ENCODE data around the gene ARHGEF11. TPM values are rescaled to one million over a fixed set of nuclear protein-coding genes. Genes with fewer than 3 reads are reported as not detected.

The ARHGEF11 gene
- total RNA-seq, 6 experiments from 2014 or later, result 21.3 to 24.8 (median 22.4) TPM

DNA sequence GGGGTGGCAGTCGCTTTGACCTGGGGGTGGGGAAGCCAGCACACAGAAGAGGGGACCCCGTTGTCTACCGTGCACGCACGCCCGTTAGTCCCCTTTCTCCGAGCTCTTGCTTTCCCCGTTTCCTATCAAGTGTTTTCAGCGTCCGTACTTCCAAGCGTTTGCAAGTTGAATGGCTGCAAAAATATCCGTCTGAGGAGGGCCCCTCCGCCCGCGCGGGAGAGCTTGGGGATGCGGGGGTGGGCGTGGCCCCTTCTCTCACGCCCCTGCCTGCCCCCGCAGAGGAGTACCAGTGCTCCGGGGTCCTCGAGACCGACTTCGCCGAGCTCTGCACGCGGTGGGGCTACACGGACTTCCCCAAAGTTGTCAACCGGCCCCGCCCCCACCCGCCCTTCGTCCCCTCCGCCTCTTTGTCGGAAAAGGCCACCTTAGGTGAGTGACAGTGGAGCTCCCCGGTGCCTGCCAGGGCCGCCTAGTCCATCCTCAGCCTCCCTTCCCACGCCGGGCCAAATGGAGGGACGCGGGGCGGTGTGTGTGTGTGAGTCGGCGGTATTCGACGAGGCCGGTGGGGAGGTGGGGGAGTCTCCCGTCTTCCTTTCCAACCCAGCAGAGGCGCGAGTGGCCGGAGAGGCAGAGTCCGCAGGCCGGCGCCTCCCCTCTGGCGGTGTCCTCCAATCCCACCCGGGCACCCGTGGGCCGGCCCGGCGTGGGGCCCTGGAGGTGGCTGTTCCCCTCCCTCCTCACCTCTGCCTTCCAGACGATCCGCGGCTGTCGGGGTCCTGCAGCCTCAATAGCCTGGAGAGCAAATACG lies 121.7 kb downstream of the ARHGEF11 start:
- peaks cover 43% of the 10 kb centered on the region for H3K27me3 Mint-ChIP-seq (ENCODE audit: insufficient read depth)

DNA sequence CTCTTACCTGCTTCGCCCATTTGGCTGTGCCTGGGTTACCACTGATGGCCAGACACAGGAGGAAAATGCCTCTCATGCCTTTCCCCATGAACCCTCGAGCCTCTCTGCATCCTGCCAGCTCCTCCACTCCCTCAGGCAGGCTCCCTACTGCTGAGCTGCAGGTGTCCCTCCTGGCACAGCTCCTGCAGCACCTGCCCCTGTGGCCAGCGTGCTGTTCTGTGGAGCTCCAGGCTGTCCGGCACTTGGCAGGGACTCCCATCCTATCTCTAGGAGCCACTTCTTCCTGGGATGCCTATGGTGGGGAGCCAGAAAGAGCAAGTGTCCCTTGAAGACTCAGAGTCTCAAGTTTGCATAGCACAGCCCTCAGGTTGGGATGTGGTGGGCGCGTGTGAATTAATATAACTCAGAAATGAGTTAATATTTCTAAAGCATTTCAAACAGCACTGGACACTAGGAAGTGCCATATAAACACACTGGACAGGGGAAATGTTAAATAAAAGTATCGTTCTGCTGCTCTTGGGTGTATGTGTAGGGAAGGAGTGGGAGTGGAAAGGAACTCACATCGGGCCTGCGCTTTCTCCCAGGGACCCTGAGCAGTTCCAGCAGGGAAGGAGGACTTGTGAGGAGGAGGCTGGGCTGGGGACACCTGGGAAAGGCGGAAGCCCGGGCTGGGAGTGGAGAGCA lies 122.4 kb downstream of the ARHGEF11 start:
- no peaks in the 10 kb centered on the region for H3K9me3 Mint-ChIP-seq
- H3K4me3 Mint-ChIP-seq, result peak overlapping the region; percentile 63
- H3K4me1 Mint-ChIP-seq (ENCODE audit: low read depth), result peaks cover 57% of the 10 kb centered on the region
- H3K27me3 Mint-ChIP-seq (ENCODE audit: insufficient read depth), result peaks cover 39% of the 10 kb centered on the region
- no peak for DNase-seq
- H3K36me3 Mint-ChIP-seq (ENCODE audit: low read depth), result peaks cover 4% of the 10 kb centered on the region; the same call in 1 of the 2 replicates
- H3K27ac Mint-ChIP-seq, result no peak overlapping the region
- TF ChIP-seq, protein P1, sequence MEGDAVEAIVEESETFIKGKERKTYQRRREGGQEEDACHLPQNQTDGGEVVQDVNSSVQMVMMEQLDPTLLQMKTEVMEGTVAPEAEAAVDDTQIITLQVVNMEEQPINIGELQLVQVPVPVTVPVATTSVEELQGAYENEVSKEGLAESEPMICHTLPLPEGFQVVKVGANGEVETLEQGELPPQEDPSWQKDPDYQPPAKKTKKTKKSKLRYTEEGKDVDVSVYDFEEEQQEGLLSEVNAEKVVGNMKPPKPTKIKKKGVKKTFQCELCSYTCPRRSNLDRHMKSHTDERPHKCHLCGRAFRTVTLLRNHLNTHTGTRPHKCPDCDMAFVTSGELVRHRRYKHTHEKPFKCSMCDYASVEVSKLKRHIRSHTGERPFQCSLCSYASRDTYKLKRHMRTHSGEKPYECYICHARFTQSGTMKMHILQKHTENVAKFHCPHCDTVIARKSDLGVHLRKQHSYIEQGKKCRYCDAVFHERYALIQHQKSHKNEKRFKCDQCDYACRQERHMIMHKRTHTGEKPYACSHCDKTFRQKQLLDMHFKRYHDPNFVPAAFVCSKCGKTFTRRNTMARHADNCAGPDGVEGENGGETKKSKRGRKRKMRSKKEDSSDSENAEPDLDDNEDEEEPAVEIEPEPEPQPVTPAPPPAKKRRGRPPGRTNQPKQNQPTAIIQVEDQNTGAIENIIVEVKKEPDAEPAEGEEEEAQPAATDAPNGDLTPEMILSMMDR (IDR thresholded peaks at IDR 0.05), result no peak

More for the DNA sequence above, 121.7 kb downstream of the ARHGEF11 start:
- H3K27ac Mint-ChIP-seq, result no peak overlapping the region
- no peaks in the 10 kb centered on the region; the same call in 1 of the 2 replicates for H3K36me3 Mint-ChIP-seq (ENCODE audit: low read depth)
- H3K4me1 Mint-ChIP-seq (ENCODE audit: low read depth), result peaks cover 56% of the 10 kb centered on the region
- TF ChIP-seq, protein P1 (IDR thresholded peaks at IDR 0.05), result no peak
- no peak for DNase-seq
- H3K9me3 Mint-ChIP-seq, result no peaks in the 10 kb centered on the region
- peak overlapping the region; percentile 63; the same call in 1 of the 2 replicates for H3K4me3 Mint-ChIP-seq

DNA sequence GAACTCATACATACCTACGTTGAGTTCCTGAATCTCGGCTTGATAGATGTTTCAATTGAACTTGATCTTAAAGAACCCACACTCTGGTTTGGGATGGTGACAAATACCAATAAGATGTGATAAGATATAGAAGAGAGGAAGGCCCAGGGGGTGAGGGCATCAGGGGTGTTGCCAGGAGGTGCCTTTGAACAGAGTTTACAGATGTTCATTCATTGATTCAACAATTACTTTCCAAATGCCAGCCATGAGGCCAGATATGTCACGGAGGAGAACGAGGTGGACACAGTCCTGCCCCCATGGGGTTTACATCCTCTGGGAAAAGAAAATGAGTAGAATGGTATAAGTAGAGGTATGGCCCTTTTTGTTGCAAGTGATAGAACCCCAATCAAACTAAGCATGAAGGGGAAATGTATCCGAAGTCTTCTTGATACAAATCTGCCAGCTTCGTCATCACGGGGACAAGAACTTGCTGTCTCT lies 124.5 kb downstream of the ARHGEF11 start:
- no peak overlapping the region for H3K27ac Mint-ChIP-seq
- no peak overlapping the region; the same call in 1 of the 2 replicates for H3K4me3 Mint-ChIP-seq
- peaks cover 8% of the 10 kb centered on the region; the same call in 1 of the 2 replicates for H3K36me3 Mint-ChIP-seq (ENCODE audit: low read depth)
- peaks cover 32% of the 10 kb centered on the region for H3K27me3 Mint-ChIP-seq (ENCODE audit: insufficient read depth)
- no peaks in the 10 kb centered on the region for H3K9me3 Mint-ChIP-seq
- H3K4me1 Mint-ChIP-seq (ENCODE audit: low read depth), result peaks cover 39% of the 10 kb centered on the region
- DNase-seq, result no peak
- TF ChIP-seq, protein P1 (IDR thresholded peaks at IDR 0.05), result no peak

DNA sequence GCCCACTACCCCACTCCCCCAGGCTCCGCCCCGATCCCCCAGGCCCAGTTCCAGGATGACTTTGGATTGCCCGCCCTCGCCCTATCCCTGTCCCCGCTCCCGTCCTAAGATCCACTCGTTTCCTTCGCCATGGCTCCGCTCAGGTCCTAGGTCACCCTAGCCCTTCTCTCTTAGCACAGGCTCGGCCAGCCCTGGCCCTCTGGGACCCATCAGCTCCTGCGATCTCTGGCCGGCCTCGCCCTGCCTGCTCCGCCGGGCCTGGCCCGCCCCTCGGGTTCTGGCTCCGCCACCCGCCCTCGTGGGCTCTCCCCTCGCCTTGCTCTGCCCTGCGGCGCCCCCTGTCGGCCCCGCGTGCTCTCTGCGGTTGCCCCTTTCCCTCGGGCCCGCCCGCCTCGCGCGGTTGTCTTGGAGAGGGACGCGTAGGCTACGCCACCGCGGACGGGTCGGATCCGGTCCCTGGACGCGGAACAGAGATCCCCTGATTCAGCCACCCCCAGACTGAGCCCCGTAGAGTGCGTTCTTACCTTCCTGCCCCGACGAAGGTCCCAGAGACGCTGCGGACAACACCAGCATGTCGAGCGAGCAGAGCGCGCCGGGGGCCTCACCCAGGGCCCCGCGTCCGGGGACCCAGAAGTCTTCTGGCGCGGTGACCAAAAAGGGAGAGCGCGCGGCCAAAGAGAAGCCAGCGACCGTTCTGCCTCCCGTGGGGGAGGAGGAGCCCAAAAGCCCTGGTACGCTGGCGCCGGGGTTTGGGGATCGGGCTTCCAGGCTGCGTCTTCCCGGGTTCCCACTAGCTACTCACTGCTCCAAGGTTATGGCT lies 125.1 kb downstream of the ARHGEF11 start, which contains the start of gene LRRC71:
Gene LRRC71 (plus strand): TSS at position 400 of the 820 bp plus-strand sequence. CDS start 172 bp downstream, at position 572.
- H3K4me1 Mint-ChIP-seq (ENCODE audit: low read depth), result peaks cover 33% of the 10 kb centered on the region
- DNase-seq, result peak; percentile 50
- peaks cover 33% of the 10 kb centered on the region for H3K27me3 Mint-ChIP-seq (ENCODE audit: insufficient read depth)
- H3K9me3 Mint-ChIP-seq, result no peaks in the 10 kb centered on the region
- H3K36me3 Mint-ChIP-seq (ENCODE audit: low read depth), result peaks cover 12% of the 10 kb centered on the region
- no peak within 1 kb of the TSS for H3K27ac Mint-ChIP-seq
- peak within 1 kb of the TSS; percentile 60; the same call in 1 of the 2 replicates for H3K4me3 Mint-ChIP-seq
- TF ChIP-seq, protein P1 (IDR thresholded peaks at IDR 0.05), result peak; percentile 96

DNA sequence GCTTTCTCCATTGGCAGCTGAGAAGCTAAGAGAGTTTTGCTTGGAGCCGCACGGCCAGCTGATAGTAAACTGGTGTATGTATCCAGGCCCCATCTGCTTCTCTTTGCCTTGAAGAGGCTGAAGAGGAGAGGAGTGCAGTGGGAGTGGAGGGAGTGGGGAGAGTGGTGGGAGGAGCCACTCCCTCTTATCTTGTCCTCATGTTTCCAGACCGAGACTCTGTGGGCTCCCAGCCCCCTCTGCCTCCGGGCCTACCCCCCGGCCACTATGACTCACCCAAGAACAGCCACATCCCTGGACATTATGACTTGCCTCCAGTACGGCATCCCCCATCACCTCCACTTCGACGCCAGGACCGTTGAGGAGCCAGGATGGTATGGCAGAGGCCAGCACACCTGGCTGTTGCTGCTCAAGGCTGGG lies 131.1 kb downstream of the ARHGEF11 start:
- Mint-ChIP-seq H3K9me3 (no peaks in the 10 kb centered on the region), H3K36me3 (ENCODE audit: low read depth) (peaks cover 22% of the 10 kb centered on the region), H3K4me3 (no peak overlapping the region), H3K27me3 (ENCODE audit: insufficient read depth) (peaks cover 8% of the 10 kb centered on the region), H3K4me1 (ENCODE audit: low read depth) (peaks cover 36% of the 10 kb centered on the region), H3K27ac (no peak overlapping the region)
- no peak for DNase-seq
- TF ChIP-seq, protein P1 (IDR thresholded peaks at IDR 0.05), result no peak
